ENCODE measurements around the gene TRIM41.

GRCh38 chr5:181173420-181174342 lies 49.4 kb upstream of the TRIM41 start:
- TF ChIP-seq EZH2 (IDR thresholded peaks at IDR 0.05; ENCODE audit: low read depth): no peak
- TF ChIP-seq CTCF (conservative IDR thresholded peaks at IDR 0.05): no peak
